ENCODE results near the gene ATXN7L3. TPM values are rescaled to one million over a fixed set of nuclear protein-coding genes. Genes with fewer than 3 reads are reported as not detected.

Gene ATXN7L3
- total and polyA plus RNA-seq, 12 donors, result 23.7 to 40.6 (median 30.7) TPM

- peak; percentile 89 to 92 for DNase-seq
- intact Hi-C loops (cut with DNase I), result loop anchor here in 4 of 10 donors (1.0 to 5.0 kb wide), 4 partner anchors 32 to 109 kb away; partner anchors contain the start of genes SLC25A39 (in 2 of the 4) and TMUB2 (in 1 of the 4)
- peak; percentile 71 to 84 (median 76) for ATAC-seq
- Histone ChIP-seq H3K9me3 (no peaks in the 10 kb centered on the region), H3K4me3 (peak overlapping the region; percentile 64 to 98 (median 92)), H3K27me3 (no peaks in the 10 kb centered on the region), H3K4me1 (peaks cover 7 to 50% (median 38%) of the 10 kb centered on the region in 9 donors), H3K27ac (peak overlapping the region; percentile 98 to 100 (median 100)), H3K36me3 (peaks cover 0 to 39% (median 31%) of the 10 kb centered on the region in 9 donors)
- TF ChIP-seq CTCF (IDR thresholded peaks at IDR 0.05), result peak; percentile 57 to 86 (median 70)
- WGBS, 2 donors, result 0 to 2% methylated on average over 29 to 84 of the region's 89 CpGs
Observed at GRCh38 chr17:44218344-44219107, 18.8 kb upstream of the ATXN7L3 start.

DNA sequence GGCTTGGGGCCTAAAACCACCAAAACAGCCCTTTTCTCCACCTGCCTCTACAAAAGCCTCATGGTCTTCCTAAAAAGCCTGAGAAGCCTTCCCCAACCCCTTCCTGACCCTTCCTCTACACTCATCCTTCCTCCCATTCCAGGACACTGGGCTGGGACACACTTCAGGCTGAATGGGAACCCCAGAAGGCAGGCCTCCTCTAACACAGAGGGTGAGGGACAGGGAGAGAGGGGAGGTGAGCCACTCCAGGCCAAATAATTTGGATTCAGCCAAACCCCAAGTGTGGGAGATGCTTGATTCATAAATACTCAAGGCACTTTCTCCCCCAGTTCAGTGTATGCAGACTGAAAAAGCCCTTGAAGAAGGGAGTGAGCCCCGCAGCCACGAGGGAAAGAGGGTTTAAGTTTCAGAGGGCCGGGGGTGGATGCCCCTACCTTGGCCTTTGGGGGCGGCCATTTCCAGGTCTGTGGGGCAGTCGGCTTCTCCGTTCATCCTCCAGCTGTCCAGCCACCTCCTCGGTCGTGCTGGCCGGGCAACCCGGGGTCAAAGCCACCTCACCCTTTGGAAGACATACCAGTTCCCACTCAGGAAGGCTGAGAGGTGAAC is 18.2 kb upstream of the ATXN7L3 start:
- DNase-seq, result peak in 1 of 2 donors; percentile 27
- Histone ChIP-seq H3K4me1 (peaks cover 5 to 43% (median 31%) of the 10 kb centered on the region in 9 donors), H3K9me3 (no peaks in the 10 kb centered on the region), H3K27me3 (no peaks in the 10 kb centered on the region), H3K4me3 (peak overlapping the region; percentile 23 to 98 (median 92)), H3K36me3 (peaks cover 0 to 46% (median 31%) of the 10 kb centered on the region in 9 donors), H3K27ac (peak overlapping the region in 9 of 10 donors; percentile 98 to 100 (median 100))
- TF ChIP-seq CTCF (IDR thresholded peaks at IDR 0.05), result no peak
- intact Hi-C loops (cut with DNase I), result loop anchor here in 3 of 10 donors (2.0 to 5.0 kb wide), 3 partner anchors 31 to 107 kb away; partner anchors contain the start of genes SLC25A39 (in 2 of the 3) and TMUB2 (in 1 of the 3)
- WGBS, 2 donors, result 6 to 8% methylated on average over 10 of the region's 10 CpGs
- ATAC-seq, result no peak

DNA sequence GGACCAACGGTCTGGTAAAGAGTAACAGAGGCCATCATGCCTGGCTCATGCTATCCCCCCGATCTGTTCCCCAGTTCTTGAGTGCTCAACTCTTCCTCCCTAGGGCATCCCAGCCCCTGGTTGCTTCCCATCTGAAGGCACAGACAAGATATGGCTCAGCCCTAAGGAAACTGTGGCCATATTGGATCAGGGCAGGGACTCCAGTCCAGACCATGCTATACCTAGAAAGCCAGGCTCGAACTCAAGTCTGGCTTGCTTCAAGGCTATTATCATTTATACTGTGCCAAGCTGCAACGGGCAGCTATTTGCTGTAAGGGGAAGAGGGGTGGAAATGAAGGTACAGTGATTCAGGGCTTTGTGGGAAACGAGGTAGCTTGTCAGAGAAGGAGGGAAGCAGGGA is 17.0 kb upstream of the ATXN7L3 start:
- Histone ChIP-seq H3K36me3 (peaks cover 0 to 55% (median 31%) of the 10 kb centered on the region in 9 donors), H3K9me3 (no peaks in the 10 kb centered on the region), H3K4me3 (no peak overlapping the region), H3K27ac (peak overlapping the region in 2 of 10 donors; percentile 98 to 100), H3K4me1 (peaks cover 5 to 39% (median 26%) of the 10 kb centered on the region in 9 donors), H3K27me3 (no peaks in the 10 kb centered on the region)
- ATAC-seq, result no peak
- 64 to 69% methylated on average over 5 of the region's 5 CpGs for WGBS, 2 donors
- no peak for TF ChIP-seq CTCF (IDR thresholded peaks at IDR 0.05)
- intact Hi-C loops (cut with DNase I), result loop anchor here in 1 of 10 donors (5.0 kb wide), 1 partner anchor 106 kb away; the partner anchor contains the start of gene SLC25A39
- no peak for DNase-seq

DNA sequence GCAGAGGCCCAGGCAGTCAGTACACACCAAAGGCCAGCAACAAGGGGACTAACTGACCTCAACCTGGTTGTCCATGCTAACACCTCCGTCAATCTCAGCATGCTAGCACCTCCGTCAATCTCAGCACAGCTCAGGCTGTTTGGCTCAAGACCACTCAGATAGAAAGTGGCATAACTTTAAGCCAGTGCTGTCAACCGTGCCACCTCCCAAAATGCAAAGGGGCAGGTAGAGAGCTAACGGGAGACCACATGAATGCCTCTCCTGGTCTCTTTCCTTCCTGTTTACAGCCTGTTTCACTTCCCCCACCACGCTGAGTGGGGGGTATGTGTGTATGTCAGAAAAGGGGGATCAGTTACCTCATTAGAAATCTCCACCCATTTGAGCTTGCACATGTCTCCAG is 16.5 kb upstream of the ATXN7L3 start:
- no peak for DNase-seq
- 75 to 87% methylated on average over 5 of the region's 5 CpGs for WGBS, 2 donors
- Histone ChIP-seq H3K4me1 (peaks cover 5 to 41% (median 26%) of the 10 kb centered on the region in 9 donors), H3K9me3 (no peaks in the 10 kb centered on the region), H3K27me3 (no peaks in the 10 kb centered on the region), H3K4me3 (no peak overlapping the region), H3K27ac (peak overlapping the region in 1 of 10 donors; percentile 98), H3K36me3 (peaks cover 0 to 61% (median 36%) of the 10 kb centered on the region in 9 donors)
- intact Hi-C loops (cut with DNase I), result loop anchor here in 1 of 10 donors (5.0 kb wide), 1 partner anchor 106 kb away; the partner anchor contains the start of gene SLC25A39
- no peak for TF ChIP-seq CTCF (IDR thresholded peaks at IDR 0.05)
- no peak for ATAC-seq

Data from heart right ventricle (tissue), 16 donors.